PC-9 (cell line): ENCODE results near the gene OSBPL10. TPM values are rescaled to one million over a fixed set of nuclear protein-coding genes. Genes with fewer than 3 reads are reported as not detected.

ENCODE experiments used
- BruUV-seq: library from RNA; stranded (reverse); fragments of 400-500 nt; replicated peaks from 2 replicates; lab custom pipeline; 2021; lab: Mats Ljungman, UMichigan
- CTCF ChIA-PET: fragments of 300-600 bp; sonication (Branson Sonifier 250); formaldehyde crosslinking; loops from one replicate; lab custom pipeline; 2022; ENCODE audit warnings: antibody characterized with exemption; lab: Charles Lee
- POLR2A ChIA-PET: fragments of 300-600 bp; sonication (Branson Sonifier 250); formaldehyde crosslinking; loops from one replicate; lab custom pipeline; 2022; ENCODE audit warnings: antibody characterized with exemption; ENCODE audit not compliant: unreplicated experiment; lab: Charles Lee
- DNase-seq, 2 experiments: peaks; one replicate each; pipeline versions ENCODE4 v3.0.0 to v3.0.0-alpha.2; 2015 to 2022; ENCODE audit warnings: mixed read lengths in 1 of 2
- H2AFZ ChIP-seq: fragments of 200-600 bp; sonication (generic); 2 replicates; pipeline ENCODE4 v1.8.1; 2017; ENCODE audit warnings: antibody characterized with exemption
- H3F3A ChIP-seq: fragments of 200-600 bp; sonication (generic); 2 replicates; pipeline ENCODE4 v1.8.1; 2017; ENCODE audit warnings: antibody characterized with exemption, mild to moderate bottlenecking, low read depth; ENCODE audit not compliant: insufficient read depth
- H3K27ac ChIP-seq: fragments of 200-600 bp; sonication (generic); 2 replicates; pipeline ENCODE4 v1.6.1; 2016; ENCODE audit warnings: mixed run types
- H3K27me3 ChIP-seq: fragments of 200-600 bp; sonication (generic); 2 replicates; pipeline ENCODE4 v1.6.1; 2016; ENCODE audit warnings: low read depth, mixed run types; ENCODE audit not compliant: insufficient read depth
- H3K36me3 ChIP-seq: fragments of 200-600 bp; sonication (generic); 2 replicates; pipeline ENCODE4 v1.6.1; 2016; ENCODE audit warnings: low read depth, mixed run types
- H3K4me1 ChIP-seq: fragments of 200-600 bp; sonication (generic); replicated peaks from 2 replicates; pipeline ENCODE4 v1.6.1; 2016; ENCODE audit warnings: mixed run types; ENCODE audit not compliant: insufficient read depth
- H3K4me2 ChIP-seq: fragments of 200-600 bp; sonication (generic); 2 replicates; pipeline ENCODE4 v1.6.1; 2017; ENCODE audit warnings: mixed run types
- H3K4me3 ChIP-seq: fragments of 200-600 bp; sonication (generic); 2 replicates; pipeline ENCODE4 v1.6.1; 2016; ENCODE audit warnings: mixed run types
- H3K79me2 ChIP-seq: fragments of 200-600 bp; sonication (generic); 2 replicates; pipeline ENCODE4 v1.6.1; 2017; ENCODE audit warnings: low read depth, mixed run types
- H3K9me2 ChIP-seq: fragments of 200-600 bp; sonication (generic); 2 replicates; pipeline ENCODE4 v1.8.1; 2017; ENCODE audit warnings: mild to moderate bottlenecking; ENCODE audit not compliant: insufficient read depth
- H3K9me3 ChIP-seq: fragments of 200-600 bp; sonication (generic); 2 replicates; pipeline ENCODE4 v1.8.1; 2016; ENCODE audit warnings: low read depth; ENCODE audit not compliant: insufficient read depth
- H4K20me1 ChIP-seq: fragments of 200-600 bp; sonication (generic); 2 replicates; pipeline ENCODE4 v1.8.1; 2017; ENCODE audit not compliant: insufficient read depth
- EZH2 ChIP-seq: fragments of 200-600 bp; sonication (generic); IDR thresholded peaks from 2 replicates; pipeline ENCODE4 v1.8.0; 2017; ENCODE audit warnings: antibody characterized with exemption, low read depth
- intact Hi-C: fragments of 100-400 bp; cut with micrococcal nuclease; formaldehyde crosslinking; loops from one replicate; pipeline ENCODE4 v1.10.0; 2022; ENCODE audit not compliant: unreplicated experiment
- total RNA-seq: library from RNA; stranded (reverse); gene quantifications from 2 replicates; pipeline ENCODE4 v1.2.3, GENCODE V29; 2021
- TF ChIP-seq, protein P1 (sequence below): fragments of 200-600 bp; sonication (generic); conservative IDR thresholded peaks from 2 replicates; pipeline ENCODE4 v1.6.1; 2017; ENCODE audit warnings: mixed run types, antibody characterized with exemption, mild to moderate bottlenecking, moderate library complexity

Gene OSBPL10
- total RNA-seq, 1 experiment from 2014 or later, result 42.0 TPM

DNA sequence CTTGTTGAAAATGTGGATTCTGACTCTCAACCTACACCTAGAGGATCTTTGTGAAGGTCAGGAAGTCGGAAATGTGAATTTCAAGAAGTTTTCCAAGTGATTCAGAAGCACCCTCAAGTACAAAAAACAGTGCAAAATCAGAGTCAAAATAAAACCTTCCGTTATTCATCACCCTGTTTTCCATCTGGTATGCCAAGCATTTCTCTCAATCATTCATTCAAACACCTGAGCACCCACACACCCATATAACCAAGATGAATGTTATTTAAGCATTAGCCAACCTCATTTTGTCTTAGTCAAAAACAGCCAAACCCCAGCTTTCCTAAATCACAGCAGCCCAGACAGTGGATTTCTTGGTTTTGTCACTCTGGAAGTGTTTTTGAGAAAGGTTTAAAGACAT is 91.1 kb downstream of the OSBPL10 start:
- CTCF ChIA-PET, result no interaction called here
- no peak overlapping the region for H3K4me3 ChIP-seq
- no peak overlapping the region for H3K27ac ChIP-seq

DNA sequence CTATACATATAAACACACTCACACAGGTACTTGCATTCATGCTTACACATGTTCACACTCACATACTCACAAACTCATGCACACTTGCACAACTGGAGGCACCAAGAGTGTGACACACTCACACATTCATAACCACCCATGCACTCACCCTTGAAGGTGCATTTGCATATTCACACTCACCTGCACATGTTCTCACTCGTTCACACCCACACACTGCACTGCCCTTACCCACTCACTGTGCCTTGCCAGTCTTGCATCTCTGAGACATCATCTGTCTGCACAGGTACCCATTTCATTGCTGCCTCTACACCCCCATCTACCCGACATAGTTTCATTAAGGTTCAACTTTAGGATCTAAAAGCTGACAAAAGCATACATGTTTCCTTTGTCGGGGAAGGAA is 95.8 kb downstream of the OSBPL10 start:
- DNase-seq, result no peak
- POLR2A ChIA-PET, result no interaction called here
- H3F3A ChIP-seq, result no peaks in the 10 kb centered on the region
- H3K27ac ChIP-seq, result no peak overlapping the region
- H3K27me3 ChIP-seq, result no peaks in the 10 kb centered on the region
- H2AFZ ChIP-seq, result no peak overlapping the region
- H3K9me2 ChIP-seq, result no peaks in the 10 kb centered on the region
- no peaks in the 10 kb centered on the region for H3K9me3 ChIP-seq
- H3K4me3 ChIP-seq, result no peak overlapping the region
- TF ChIP-seq, protein P1, sequence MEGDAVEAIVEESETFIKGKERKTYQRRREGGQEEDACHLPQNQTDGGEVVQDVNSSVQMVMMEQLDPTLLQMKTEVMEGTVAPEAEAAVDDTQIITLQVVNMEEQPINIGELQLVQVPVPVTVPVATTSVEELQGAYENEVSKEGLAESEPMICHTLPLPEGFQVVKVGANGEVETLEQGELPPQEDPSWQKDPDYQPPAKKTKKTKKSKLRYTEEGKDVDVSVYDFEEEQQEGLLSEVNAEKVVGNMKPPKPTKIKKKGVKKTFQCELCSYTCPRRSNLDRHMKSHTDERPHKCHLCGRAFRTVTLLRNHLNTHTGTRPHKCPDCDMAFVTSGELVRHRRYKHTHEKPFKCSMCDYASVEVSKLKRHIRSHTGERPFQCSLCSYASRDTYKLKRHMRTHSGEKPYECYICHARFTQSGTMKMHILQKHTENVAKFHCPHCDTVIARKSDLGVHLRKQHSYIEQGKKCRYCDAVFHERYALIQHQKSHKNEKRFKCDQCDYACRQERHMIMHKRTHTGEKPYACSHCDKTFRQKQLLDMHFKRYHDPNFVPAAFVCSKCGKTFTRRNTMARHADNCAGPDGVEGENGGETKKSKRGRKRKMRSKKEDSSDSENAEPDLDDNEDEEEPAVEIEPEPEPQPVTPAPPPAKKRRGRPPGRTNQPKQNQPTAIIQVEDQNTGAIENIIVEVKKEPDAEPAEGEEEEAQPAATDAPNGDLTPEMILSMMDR, result no peak
- no peak for TF ChIP-seq EZH2
- H3K36me3 ChIP-seq, result no peaks in the 10 kb centered on the region
- no peaks in the 10 kb centered on the region for H3K4me1 ChIP-seq
- BruUV-seq, result no TSS peak
- no peaks in the 10 kb centered on the region for H3K79me2 ChIP-seq
- CTCF ChIA-PET, result no interaction called here
- intact Hi-C loops, result no loop called here
- no peak overlapping the region for H3K4me2 ChIP-seq
- no peaks in the 10 kb centered on the region for H4K20me1 ChIP-seq

More for the DNA sequence above, 91.1 kb downstream of the OSBPL10 start:
- no peaks in the 10 kb centered on the region for H3K36me3 ChIP-seq
- H3F3A ChIP-seq, result no peaks in the 10 kb centered on the region
- no peaks in the 10 kb centered on the region for H3K9me3 ChIP-seq
- H3K9me2 ChIP-seq, result no peaks in the 10 kb centered on the region
- no peak for TF ChIP-seq EZH2
- TF ChIP-seq, protein P1, result no peak
- no peaks in the 10 kb centered on the region for H3K79me2 ChIP-seq
- no peak for DNase-seq
- H3K4me2 ChIP-seq, result no peak overlapping the region
- no peaks in the 10 kb centered on the region for H4K20me1 ChIP-seq
- H3K4me1 ChIP-seq, result no peaks in the 10 kb centered on the region
- intact Hi-C loops, result no loop called here
- no TSS peak for BruUV-seq
- POLR2A ChIA-PET, result interaction anchor here (0.7 kb wide), 1 partner anchor 1903 kb away, joined by 7 read pairs; no protein-coding TSS in a partner anchor
- H3K27me3 ChIP-seq, result no peaks in the 10 kb centered on the region
- no peak overlapping the region for H2AFZ ChIP-seq

DNA sequence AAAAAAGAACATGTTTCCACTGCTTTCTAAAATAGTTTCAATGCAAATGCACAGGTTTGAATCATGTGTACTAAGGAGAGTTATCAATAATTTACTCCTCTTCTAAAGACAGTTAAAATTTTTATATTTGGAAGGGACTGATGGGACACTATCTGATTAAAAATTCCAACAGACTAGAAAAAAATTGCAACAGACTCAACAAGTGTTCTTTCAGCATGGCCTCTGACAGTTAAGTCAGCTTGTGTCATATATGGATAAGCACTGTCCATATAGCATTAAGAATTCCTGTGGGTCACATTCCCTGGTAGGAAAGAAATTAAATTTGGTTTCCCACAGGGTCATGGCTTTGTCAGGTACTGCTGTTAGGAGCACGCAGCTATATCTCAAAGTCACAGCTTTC is 96.8 kb downstream of the OSBPL10 start:
- DNase-seq, result no peak
- no peaks in the 10 kb centered on the region for H3F3A ChIP-seq
- H4K20me1 ChIP-seq, result no peaks in the 10 kb centered on the region
- H3K4me1 ChIP-seq, result no peaks in the 10 kb centered on the region
- H2AFZ ChIP-seq, result no peak overlapping the region
- H3K27ac ChIP-seq, result no peak overlapping the region
- no peaks in the 10 kb centered on the region for H3K27me3 ChIP-seq
- TF ChIP-seq EZH2, result no peak
- TF ChIP-seq, protein P1, result no peak
- no peak overlapping the region for H3K4me3 ChIP-seq
- no peak overlapping the region for H3K4me2 ChIP-seq
- ChIA-PET CTCF (no interaction called here), POLR2A (interaction anchor here (0.6 kb wide), 1 partner anchor 687 kb away, joined by 3 read pairs; no protein-coding TSS in a partner anchor)
- intact Hi-C loops, result no loop called here
- BruUV-seq, result no TSS peak
- H3K9me2 ChIP-seq, result no peaks in the 10 kb centered on the region
- H3K36me3 ChIP-seq, result no peaks in the 10 kb centered on the region
- H3K9me3 ChIP-seq, result no peaks in the 10 kb centered on the region
- no peaks in the 10 kb centered on the region for H3K79me2 ChIP-seq
